Measurements from ENCODE around the gene CLDN24.

DNA sequence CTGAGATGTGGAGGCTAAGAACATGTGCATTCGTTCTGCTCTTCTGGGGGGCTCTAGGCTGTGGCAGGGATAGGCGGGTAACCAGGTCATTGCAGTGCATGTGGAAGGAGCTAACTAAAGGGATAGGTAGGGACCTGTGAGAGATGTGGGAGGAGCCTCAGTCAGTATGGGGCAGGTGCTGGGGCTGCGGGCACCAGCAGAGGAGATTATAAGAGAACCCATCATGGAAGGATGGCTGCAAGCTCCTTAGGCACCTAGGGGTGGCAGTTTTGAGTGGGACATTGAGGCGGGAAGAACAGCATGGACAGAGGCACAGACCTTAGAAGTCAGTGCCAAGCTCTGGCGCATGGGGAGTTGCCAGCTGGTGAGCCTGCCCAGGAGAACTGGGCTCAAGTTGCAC, 9.4 kb downstream of the CLDN24 start:
- TF ChIP-seq, protein P1, sequence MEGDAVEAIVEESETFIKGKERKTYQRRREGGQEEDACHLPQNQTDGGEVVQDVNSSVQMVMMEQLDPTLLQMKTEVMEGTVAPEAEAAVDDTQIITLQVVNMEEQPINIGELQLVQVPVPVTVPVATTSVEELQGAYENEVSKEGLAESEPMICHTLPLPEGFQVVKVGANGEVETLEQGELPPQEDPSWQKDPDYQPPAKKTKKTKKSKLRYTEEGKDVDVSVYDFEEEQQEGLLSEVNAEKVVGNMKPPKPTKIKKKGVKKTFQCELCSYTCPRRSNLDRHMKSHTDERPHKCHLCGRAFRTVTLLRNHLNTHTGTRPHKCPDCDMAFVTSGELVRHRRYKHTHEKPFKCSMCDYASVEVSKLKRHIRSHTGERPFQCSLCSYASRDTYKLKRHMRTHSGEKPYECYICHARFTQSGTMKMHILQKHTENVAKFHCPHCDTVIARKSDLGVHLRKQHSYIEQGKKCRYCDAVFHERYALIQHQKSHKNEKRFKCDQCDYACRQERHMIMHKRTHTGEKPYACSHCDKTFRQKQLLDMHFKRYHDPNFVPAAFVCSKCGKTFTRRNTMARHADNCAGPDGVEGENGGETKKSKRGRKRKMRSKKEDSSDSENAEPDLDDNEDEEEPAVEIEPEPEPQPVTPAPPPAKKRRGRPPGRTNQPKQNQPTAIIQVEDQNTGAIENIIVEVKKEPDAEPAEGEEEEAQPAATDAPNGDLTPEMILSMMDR (IDR thresholded peaks at IDR 0.05) = no peak
- no peak for TF ChIP-seq NFE2L1 (CRISPR knock-in tag; IDR thresholded peaks at IDR 0.05)
- TF ChIP-seq FOXJ3 (CRISPR knock-in tag; IDR thresholded peaks at IDR 0.05; ENCODE audit: borderline replicate concordance) = no peak
- no peak for TF ChIP-seq NFYB (CRISPR knock-in tag; conservative IDR thresholded peaks at IDR 0.05; ENCODE audit: low read depth)
- TF ChIP-seq HMGA2 (CRISPR knock-in tag; IDR thresholded peaks at IDR 0.05) = no peak
- no peak for TF ChIP-seq SMAD4 (CRISPR knock-in tag; IDR thresholded peaks at IDR 0.05)
- TF ChIP-seq ZNF263 (CRISPR knock-in tag; IDR thresholded peaks at IDR 0.05; ENCODE audit: low read depth) = no peak
- no peak for TF ChIP-seq HMGXB4 (CRISPR knock-in tag; IDR thresholded peaks at IDR 0.05)
- no peak for TF ChIP-seq NR1H2 (CRISPR knock-in tag; IDR thresholded peaks at IDR 0.05)
- no peak for TF ChIP-seq STAT6 (CRISPR knock-in tag; conservative IDR thresholded peaks at IDR 0.05; ENCODE audit: low read depth)
- TF ChIP-seq TP53 (CRISPR knock-in tag; IDR thresholded peaks at IDR 0.05) = no peak
